Measurements from ENCODE around the gene CMPK1. TPM values are rescaled to one million over a fixed set of nuclear protein-coding genes. Genes with fewer than 3 reads are reported as not detected.
"Not testable (repeated sequence)": the region's sequence is repeated elsewhere in the genome, so short reads cannot be mapped to it uniquely, and the experiment has no call there.

Gene CMPK1
- total RNA-seq = 100 to 1,000 TPM in 1 of 4 donors, 10 to 100 TPM in 3; 21.5 to 111 (median 63.6) TPM

GRCh38 chr1:47333578-47333921, at the start of gene CMPK1:
TSS of gene CMPK1 (plus strand) at chr1:47333790. CDS start at chr1:47333946, 156 bp downstream.
- peaks cover 6 to 7% of the 10 kb centered on the region in 2 donors for H3K4me1 ChIP-seq

DNA sequence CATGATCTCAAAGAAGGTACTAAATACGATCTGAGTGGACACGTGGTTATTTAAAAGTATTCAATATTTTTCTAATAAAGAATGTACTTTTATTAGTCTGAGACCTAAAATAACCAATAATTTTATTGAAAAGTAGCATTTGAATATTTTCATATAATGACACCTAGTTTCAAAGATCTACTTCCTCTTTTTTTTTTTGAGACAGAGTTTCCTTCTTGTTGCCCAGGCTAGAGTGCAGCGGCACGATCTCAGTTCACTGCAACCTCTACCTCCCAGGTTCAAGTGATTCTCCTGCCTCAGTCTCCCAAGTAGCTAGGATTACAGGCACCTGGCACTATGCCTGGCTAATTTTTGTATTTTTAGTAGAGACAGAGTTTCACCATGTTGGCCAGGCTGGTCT, 45.5 kb upstream of the CMPK1 start:
- H3K4me1 ChIP-seq; H3K9me3 ChIP-seq; H3K4me3 ChIP-seq; H3K27ac ChIP-seq; intact Hi-C loops (cut with DNase I; ENCODE audit: low total_unique reads); H3K36me3 ChIP-seq; DNase-seq; H3K27me3 ChIP-seq: not testable (repeated sequence)

More at GRCh38 chr1:47333578-47333921, at the start of gene CMPK1:
- H3K36me3 ChIP-seq = no peaks in the 10 kb centered on the region
- peak within 1 kb of the TSS; percentile 93 to 98 for H3K4me3 ChIP-seq
- no peaks in the 10 kb centered on the region for H3K27me3 ChIP-seq
- H3K27ac ChIP-seq = peak within 1 kb of the TSS; percentile 91 to 98
- TF ChIP-seq POLR2A (IDR thresholded peaks at IDR 0.05) = no peak
- peak in 2 of 4 experiments; percentile 7 to 21 for TF ChIP-seq CTCF (IDR thresholded peaks at IDR 0.05)
- intact Hi-C loops (cut with DNase I; ENCODE audit: low total_unique reads) = no loop called here
- H3K9me3 ChIP-seq = no peaks in the 10 kb centered on the region
- DNase-seq = peak; percentile 78 to 81

- H3K36me3 ChIP-seq; H3K4me1 ChIP-seq; H3K9me3 ChIP-seq; intact Hi-C loops (cut with DNase I; ENCODE audit: low total_unique reads); DNase-seq; H3K27ac ChIP-seq; H3K27me3 ChIP-seq; H3K4me3 ChIP-seq: not testable (repeated sequence)
Measured at GRCh38 chr1:47294863-47295262, 38.7 kb upstream of the CMPK1 start.

- Histone ChIP-seq H3K27me3 (no peaks in the 10 kb centered on the region), H3K27ac (no peak overlapping the region), H3K4me3 (no peak overlapping the region), H3K36me3 (no peaks in the 10 kb centered on the region), H3K4me1 (no peaks in the 10 kb centered on the region), H3K9me3 (no peaks in the 10 kb centered on the region)
- intact Hi-C loops (cut with DNase I; ENCODE audit: low total_unique reads) = no loop called here
- TF ChIP-seq POLR2A (IDR thresholded peaks at IDR 0.05) = no peak
- no peak for TF ChIP-seq CTCF (IDR thresholded peaks at IDR 0.05)
- no peak for DNase-seq
Measured at GRCh38 chr1:47295579-47295978, 38.0 kb upstream of the CMPK1 start.

DNA sequence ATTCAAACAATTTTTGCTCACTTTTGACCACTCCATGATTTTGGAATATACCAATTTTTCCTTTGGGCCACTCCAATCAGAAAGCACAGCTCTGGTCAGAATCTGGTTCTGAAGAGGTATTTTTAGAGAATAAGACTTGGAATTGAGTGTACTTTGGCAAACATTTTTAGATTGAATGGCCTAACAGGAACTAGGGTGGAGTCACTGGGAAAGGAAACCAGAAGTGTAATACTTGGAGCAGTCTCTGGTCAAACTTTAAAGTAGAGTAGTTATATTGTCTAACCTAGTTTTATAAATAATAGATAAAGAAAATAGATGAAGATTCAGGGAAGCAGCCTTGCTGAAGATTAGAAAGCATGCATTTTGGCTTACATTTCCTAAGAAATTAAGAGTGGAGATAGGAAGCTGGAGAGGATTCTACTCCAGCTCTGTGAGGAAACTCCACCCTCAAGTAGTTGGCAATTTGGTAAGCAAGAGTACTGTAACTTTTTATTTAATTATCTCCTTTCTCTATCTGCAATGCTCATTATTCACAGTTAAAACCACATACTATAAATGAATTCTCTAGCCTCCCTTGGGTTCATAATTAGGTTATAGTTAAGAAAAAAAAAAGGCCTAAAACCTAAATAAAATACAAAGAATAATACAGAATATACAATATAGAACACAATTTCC, 35.4 kb upstream of the CMPK1 start:
- H3K4me3 ChIP-seq = no peak overlapping the region
- H3K4me1 ChIP-seq = no peaks in the 10 kb centered on the region
- H3K27ac ChIP-seq = peak overlapping the region in 1 of 2 donors; percentile 52
- intact Hi-C loops (cut with DNase I; ENCODE audit: low total_unique reads) = no loop called here
- H3K27me3 ChIP-seq = no peaks in the 10 kb centered on the region
- no peaks in the 10 kb centered on the region for H3K9me3 ChIP-seq
- TF ChIP-seq POLR2A (IDR thresholded peaks at IDR 0.05) (no peak), CTCF (IDR thresholded peaks at IDR 0.05) (no peak)
- no peaks in the 10 kb centered on the region for H3K36me3 ChIP-seq
- DNase-seq = no peak

DNA sequence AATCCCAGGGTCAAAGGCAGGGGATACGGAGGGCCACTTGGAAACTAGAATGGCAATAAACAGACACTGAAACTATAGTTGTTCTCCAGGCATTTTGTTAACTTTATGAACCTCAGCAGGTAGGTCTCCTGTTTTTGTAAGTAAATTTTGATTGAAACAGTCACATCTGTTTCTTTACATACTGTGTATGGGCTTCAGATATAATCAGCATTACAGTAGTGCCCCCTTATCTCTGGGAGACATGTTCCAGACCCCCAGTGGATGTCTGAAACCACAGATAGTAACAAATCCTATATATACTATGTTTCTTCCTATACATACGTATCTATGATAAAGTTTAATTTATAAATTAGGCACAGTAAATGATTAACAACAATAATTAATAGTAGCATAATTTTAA, 31.1 kb upstream of the CMPK1 start:
- DNase-seq = no peak
- no peak for TF ChIP-seq CTCF (IDR thresholded peaks at IDR 0.05)
- TF ChIP-seq POLR2A (IDR thresholded peaks at IDR 0.05) = no peak
- Histone ChIP-seq H3K27ac (no peak overlapping the region), H3K4me1 (no peaks in the 10 kb centered on the region), H3K27me3 (no peaks in the 10 kb centered on the region), H3K9me3 (no peaks in the 10 kb centered on the region), H3K4me3 (no peak overlapping the region), H3K36me3 (no peaks in the 10 kb centered on the region)
- intact Hi-C loops (cut with DNase I; ENCODE audit: low total_unique reads) = no loop called here
